Kidney epithelial cell (primary cell): ENCODE measurements around the gene ALKBH8. TPM values are rescaled to one million over a fixed set of nuclear protein-coding genes. Genes with fewer than 3 reads are reported as not detected.
A peak's percentile ranks its signal among the peaks of the same experiment; 100 is the strongest.

Experiments used
- DNase-seq: peaks from one replicate; pipeline ENCODE4 v3.0.0-alpha.2; 2010; ENCODE audit warnings: low read depth
- H3K27me3 ChIP-seq: 2 replicates; pipeline ENCODE4 v1.6.0; 2011; ENCODE audit warnings: low read length; ENCODE audit not compliant: control insufficient read depth, insufficient read depth
- H3K36me3 ChIP-seq: 2 replicates; pipeline ENCODE4 v1.5.1; 2011; ENCODE audit warnings: low read length; ENCODE audit not compliant: control insufficient read depth, insufficient read depth
- H3K4me3 ChIP-seq: 2 replicates; pipeline ENCODE4 v1.5.1; 2011; ENCODE audit warnings: low read depth, mild to moderate bottlenecking, control low read depth, low read length
- CTCF ChIP-seq: IDR thresholded peaks from 2 replicates; pipeline ENCODE4 v1.5.1; 2011; ENCODE audit warnings: mild to moderate bottlenecking, moderate library complexity, low read length, control low read depth, inconsistent platforms; ENCODE audit not compliant: insufficient read depth, poor library complexity, severe bottlenecking
- total RNA-seq: library from RNA; depleted of rRNA; stranded (reverse); fragments of >200 nt; gene quantifications from 2 replicates; pipeline ENCODE4 v1.2.3, GENCODE V29; 2015

Gene ALKBH8
- total RNA-seq, 1 donor from 2014 or later = 7.1 TPM

GRCh38 chr11:107561688-107562087, 3.8 kb downstream of the ALKBH8 start:
- H3K36me3 ChIP-seq = no peaks in the 10 kb centered on the region
- H3K4me3 ChIP-seq = no peak overlapping the region
- no peak for DNase-seq
- no peaks in the 10 kb centered on the region for H3K27me3 ChIP-seq
- TF ChIP-seq CTCF = no peak

GRCh38 chr11:107550304-107550703, 15.2 kb downstream of the ALKBH8 start:
- no peaks in the 10 kb centered on the region for H3K27me3 ChIP-seq
- no peaks in the 10 kb centered on the region for H3K36me3 ChIP-seq
- no peak overlapping the region for H3K4me3 ChIP-seq
- TF ChIP-seq CTCF = no peak
- no peak for DNase-seq

- no peak overlapping the region for H3K4me3 ChIP-seq
- no peaks in the 10 kb centered on the region for H3K27me3 ChIP-seq
- no peaks in the 10 kb centered on the region for H3K36me3 ChIP-seq
- no peak for DNase-seq
- TF ChIP-seq CTCF = no peak
Measured at GRCh38 chr11:107549954-107550285, 15.6 kb downstream of the ALKBH8 start.

- Histone ChIP-seq H3K4me3 (no peak overlapping the region), H3K36me3 (no peaks in the 10 kb centered on the region), H3K27me3 (no peaks in the 10 kb centered on the region)
- peak; percentile 73 for TF ChIP-seq CTCF
- no peak for DNase-seq
Measured at GRCh38 chr11:107549253-107549953, 16.1 kb downstream of the ALKBH8 start.

GRCh38 chr11:107547961-107548360, 17.6 kb downstream of the ALKBH8 start:
- no peak for TF ChIP-seq CTCF
- Histone ChIP-seq H3K36me3 (no peaks in the 10 kb centered on the region), H3K27me3 (no peaks in the 10 kb centered on the region), H3K4me3 (no peak overlapping the region)
- DNase-seq = no peak

- DNase-seq = peak; percentile 65
Measured at GRCh38 chr11:107545101-107545514, 20.4 kb downstream of the ALKBH8 start.

More at GRCh38 chr11:107545101-107545514, 20.4 kb downstream of the ALKBH8 start:
- no peak for TF ChIP-seq CTCF
- Histone ChIP-seq H3K36me3 (no peaks in the 10 kb centered on the region), H3K27me3 (no peaks in the 10 kb centered on the region), H3K4me3 (no peak overlapping the region)
